ENCODE data around the gene ARHGAP9.
A peak's percentile ranks its signal among the peaks of the same experiment; 100 is the strongest.

ARHGAP9 gene

GRCh38 chr12:57491393-57492280 is 12.0 kb upstream of the ARHGAP9 start:
- FAIRE-seq, result no peak

DNA sequence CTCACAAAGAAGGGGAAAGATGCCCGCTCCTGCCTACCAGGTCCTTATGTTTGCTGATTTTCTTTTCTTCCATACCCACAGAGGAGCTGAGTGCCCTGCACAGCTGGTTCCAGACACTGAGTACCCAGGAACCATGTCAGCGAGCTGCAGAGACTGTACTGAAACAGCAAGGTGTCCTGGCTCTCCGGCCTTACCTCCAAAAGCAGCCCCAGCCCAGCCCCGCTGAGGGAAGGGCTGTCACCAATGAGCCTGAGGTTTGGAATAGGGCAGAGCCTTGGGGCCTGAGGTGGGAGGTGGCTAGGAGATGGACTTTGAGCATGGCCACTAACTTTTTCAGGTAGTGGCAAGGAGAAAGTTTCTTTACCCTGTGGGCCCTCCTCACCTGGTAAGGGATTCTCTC is 10.5 kb upstream of the ARHGAP9 start:
- no peak for FAIRE-seq

GRCh38 chr12:57489157-57489641 is 9.5 kb upstream of the ARHGAP9 start:
- no peak for FAIRE-seq

DNA sequence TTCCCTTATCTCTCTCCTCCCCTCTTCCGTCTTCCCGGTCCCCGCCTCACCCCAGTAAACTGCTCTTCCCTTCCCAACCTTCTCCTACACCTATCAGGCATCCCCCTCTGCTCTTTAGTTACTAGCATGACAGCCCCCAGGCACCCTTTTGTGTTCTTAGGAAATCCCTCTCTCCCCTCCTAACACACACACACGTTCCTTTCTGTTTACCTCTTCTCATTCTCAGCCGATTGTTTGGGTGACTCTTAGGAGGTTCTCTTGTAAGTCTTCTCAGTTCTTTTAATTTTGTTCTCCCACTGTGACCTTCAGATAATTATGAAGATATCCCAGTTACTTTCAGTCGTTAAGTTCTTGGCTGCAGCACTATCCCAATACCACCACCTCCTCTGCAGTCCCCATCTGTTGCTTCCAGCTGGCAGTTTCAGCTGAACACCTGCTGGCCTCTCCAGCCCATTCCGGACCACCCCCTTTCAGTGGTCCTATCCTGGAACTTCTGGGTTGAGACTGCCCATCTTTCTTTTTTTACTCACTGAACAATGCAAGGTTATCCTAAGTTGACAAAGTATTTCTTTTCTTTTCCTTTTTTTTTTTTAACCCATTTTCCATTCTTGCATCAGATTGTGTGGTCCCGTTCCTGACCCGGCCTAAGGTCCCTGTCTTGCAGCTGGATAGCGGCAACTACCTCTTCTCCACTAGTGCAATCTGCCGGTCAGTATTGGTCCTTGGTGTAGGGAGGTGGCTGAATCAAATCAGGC is 8.9 kb upstream of the ARHGAP9 start:
- FAIRE-seq, result no peak

- FAIRE-seq, result peak; percentile 93
Observed at GRCh38 chr12:57487597-57488401, 8.1 kb upstream of the ARHGAP9 start, which contains the start of gene MARS1. Gene MARS1 (plus strand): TSS chr12:57488068. CDS start chr12:57488091, 23 bp downstream.

DNA sequence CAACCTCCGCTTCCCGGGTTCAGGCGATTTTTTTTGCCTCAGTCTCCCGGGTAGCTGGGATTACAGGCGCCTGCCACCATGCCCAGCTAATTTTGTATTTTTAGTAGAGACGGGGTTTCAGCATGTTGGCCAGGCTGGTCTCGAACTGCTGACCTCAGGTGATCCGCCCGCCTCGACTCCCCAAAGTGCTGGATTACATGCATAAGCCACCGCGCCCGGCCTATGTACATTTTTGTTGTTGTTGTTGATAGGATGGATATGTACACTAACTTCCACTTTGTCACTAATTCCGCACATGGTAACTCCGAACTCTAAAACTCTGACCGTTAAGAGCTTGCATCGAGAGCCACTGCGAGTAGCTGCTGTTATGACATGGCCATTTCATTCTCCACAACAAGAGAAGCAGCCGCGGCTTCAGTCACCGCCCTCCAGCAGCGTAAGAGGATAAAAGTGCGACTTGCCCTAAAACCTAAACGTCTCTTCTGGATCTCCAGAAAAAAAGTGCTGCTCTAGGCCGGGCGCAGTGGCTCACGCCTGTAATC is 7.5 kb upstream of the ARHGAP9 start:
- FAIRE-seq, result no peak

GRCh38 chr12:57485695-57486094 is 6.0 kb upstream of the ARHGAP9 start:
- no peak for FAIRE-seq

DNA sequence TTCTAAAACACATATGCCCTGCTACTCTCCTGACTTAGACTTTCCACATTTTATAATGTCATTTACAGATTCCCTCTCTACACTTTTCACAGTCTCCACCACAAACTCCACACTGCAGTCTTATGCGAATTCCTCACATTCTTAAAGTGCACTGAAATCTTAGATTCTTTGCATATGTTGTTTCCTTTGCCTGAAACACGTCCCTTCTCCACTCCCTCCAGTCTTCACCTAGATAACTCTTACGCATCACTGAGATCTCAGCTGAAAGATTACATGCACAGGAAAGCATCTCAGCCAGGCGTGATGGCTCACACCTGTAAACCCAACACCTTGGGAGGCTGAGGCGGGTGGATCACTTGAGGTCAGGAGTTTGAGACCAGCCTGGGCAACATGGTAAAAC is 3.8 kb upstream of the ARHGAP9 start:
- no peak for FAIRE-seq

DNA sequence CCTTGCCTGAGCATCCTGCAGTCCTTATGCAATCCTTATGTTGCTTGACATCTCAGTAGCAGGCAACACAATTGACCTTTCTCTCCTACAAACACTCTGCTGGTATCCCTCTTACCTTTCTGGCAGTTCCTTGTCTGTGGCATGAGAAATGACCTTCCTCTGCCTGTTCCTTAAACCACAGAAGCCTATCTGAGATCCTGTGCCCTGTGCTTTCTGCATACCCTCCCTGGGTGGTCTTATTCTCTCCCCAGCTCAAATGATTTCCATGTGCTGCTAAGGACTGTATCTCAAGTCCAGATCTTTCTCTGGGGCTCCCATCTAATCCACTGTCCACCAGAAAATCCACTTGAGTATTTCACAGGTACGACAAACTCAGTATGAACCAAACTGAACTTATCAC is 2.0 kb upstream of the ARHGAP9 start:
- FAIRE-seq, result no peak

GRCh38 chr12:57479043-57479375 is 657 bp downstream of the ARHGAP9 start:
- FAIRE-seq, result no peak

- FAIRE-seq, result no peak
Observed at GRCh38 chr12:57477710-57478681, 1.7 kb downstream of the ARHGAP9 start.

GRCh38 chr12:57476993-57477709 is 2.5 kb downstream of the ARHGAP9 start:
- no peak for FAIRE-seq

GRCh38 chr12:57476162-57476992 is 3.3 kb downstream of the ARHGAP9 start:
- no peak for FAIRE-seq

GRCh38 chr12:57475271-57476161 is 4.2 kb downstream of the ARHGAP9 start:
- FAIRE-seq, result no peak

DNA sequence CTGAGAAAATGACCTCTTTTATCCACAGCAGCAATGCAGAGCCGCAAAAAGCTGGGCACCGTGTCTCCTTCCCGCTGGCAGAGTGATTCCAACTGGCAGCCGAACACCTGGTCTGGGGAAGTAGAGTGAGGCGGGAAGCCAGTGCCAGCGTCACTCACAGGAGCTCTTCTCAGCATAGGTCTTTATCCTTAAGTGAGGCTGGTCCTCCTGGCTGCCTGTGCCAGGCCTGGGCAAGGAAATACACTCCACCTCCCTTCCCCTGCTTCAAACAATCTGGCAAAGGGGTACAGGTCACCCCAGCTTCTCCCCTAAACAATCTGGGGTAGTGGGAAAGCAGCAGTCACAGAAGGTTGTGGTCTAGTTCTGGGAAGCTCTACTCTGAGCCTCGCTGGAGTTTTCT is 4.8 kb downstream of the ARHGAP9 start:
- no peak for FAIRE-seq

DNA sequence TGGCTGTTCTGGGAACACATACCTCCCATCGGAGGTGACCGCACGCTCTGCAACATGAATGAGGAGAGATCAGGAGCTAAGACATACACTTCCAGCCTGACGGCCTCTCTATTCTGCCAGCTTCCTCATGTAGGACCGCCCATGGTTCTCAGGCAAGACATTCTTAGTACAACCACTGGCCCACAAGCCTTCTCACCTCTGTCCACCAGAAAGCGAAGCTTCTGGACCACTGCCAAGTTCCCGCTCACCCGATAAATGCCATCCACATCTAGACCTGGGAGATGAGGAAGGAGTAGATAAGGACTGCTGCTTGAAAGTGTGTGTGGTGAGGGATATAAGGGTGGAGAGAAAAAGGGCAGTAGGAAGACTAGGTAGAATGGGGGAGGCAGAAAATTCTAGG is 5.2 kb downstream of the ARHGAP9 start:
- FAIRE-seq, result no peak

- no peak for FAIRE-seq
Observed at GRCh38 chr12:57473886-57474285, 5.8 kb downstream of the ARHGAP9 start.

GRCh38 chr12:57473392-57473791 is 6.3 kb downstream of the ARHGAP9 start:
- no peak for FAIRE-seq

DNA sequence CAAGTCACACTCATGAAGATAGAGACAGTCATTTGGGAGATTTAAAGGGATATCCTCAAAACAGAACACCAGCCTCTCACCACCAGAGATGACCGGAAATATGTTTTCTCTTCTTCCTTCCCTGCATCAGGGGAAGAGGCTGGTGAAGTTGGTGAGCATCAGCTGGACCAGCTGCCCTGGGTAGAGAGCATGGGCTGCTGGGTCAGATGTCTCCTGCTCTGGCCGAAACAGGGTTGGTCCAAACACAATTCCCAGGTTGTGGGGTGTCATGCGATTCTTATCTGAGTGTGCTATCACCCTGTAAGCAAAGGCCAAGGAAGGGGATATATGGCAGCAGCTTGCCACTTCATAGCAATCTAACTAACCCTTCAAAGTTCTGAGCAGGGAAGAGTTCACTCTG is 7.3 kb downstream of the ARHGAP9 start:
- no peak for FAIRE-seq

Data from A204.1 (cell line).